Astrocyte (in vitro differentiated cells and primary cell): ENCODE data around the gene KPNA1.

ENCODE experiments used
- CTCF ChIP-seq: IDR thresholded peaks from 2 replicates; pipeline ENCODE4 v1.5.1; 2011; ENCODE audit warnings: low read depth, mild to moderate bottlenecking, inconsistent platforms, low read length, moderate library complexity; ENCODE audit not compliant: insufficient read depth
- EZH2 ChIP-seq: IDR thresholded peaks from 2 replicates; pipeline ENCODE4 v1.6.1; 2012; ENCODE audit warnings: mild to moderate bottlenecking, low read length, inconsistent platforms; ENCODE audit not compliant: insufficient read depth

DNA sequence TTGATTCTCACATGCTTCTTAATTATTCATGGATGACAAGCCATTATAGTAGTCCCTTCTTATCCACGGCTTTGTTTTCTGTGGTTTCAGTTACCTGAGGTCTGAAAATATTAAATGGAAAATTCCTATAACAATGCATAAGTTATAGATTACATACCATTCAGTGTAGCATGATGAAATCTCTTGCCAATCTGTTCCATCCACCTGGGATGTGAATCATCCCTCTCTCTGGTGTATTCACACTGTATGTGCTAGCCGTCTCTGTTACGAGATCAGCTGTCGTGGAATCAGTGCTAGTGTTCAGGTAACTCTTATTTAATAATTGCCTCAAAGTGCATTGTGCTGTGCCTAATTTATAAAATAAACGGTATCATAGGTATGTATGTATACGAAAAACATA is 104.1 kb downstream of the KPNA1 start:
- no peak for TF ChIP-seq CTCF
- no peak for TF ChIP-seq EZH2
